Effector CD4-positive, alpha-beta T cell (primary cell): ENCODE results near the gene TSC22D1.

Experiments used
- DNase-seq: peaks from one replicate; pipeline ENCODE4 v3.0.0-alpha.2; 2020

Gene TSC22D1

GRCh38 chr13:44423824-44424223 is 152.3 kb downstream of the TSC22D1 start:
- no peak for DNase-seq

- DNase-seq, result no peak
Measured at GRCh38 chr13:44422755-44423643, 153.1 kb downstream of the TSC22D1 start.

DNA sequence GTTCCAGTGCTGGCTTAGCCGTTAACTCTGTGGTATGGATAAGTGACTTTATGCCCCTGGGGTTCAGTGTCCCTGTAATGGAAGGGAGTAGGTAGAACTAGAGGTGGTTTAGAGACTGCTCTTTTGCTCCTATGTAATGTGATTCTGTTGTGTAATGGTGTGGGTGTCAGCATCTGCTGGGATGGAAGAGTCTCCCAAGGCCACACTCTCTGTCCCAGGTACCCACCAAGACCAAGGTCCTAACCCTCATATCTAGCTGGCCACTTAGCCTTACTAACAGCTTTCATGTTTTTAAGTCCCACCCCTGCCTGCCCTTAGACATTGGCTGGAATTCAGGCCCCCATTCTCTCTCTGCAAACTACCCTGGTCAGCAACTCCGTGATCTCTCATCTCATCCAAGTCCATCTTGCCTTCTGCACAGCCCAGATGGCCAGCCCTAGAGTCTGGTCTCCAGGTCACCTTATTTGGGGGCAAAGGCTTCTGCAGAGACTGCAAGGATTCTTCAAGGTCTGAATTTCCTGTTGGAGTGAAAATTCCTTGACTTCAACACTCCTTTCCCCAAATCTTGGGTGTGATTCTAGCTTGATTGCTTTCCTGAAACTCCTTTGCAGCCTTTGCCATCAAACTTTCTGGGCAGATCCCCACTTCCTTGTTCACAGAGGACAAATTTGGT is 154.1 kb downstream of the TSC22D1 start:
- DNase-seq, result no peak

DNA sequence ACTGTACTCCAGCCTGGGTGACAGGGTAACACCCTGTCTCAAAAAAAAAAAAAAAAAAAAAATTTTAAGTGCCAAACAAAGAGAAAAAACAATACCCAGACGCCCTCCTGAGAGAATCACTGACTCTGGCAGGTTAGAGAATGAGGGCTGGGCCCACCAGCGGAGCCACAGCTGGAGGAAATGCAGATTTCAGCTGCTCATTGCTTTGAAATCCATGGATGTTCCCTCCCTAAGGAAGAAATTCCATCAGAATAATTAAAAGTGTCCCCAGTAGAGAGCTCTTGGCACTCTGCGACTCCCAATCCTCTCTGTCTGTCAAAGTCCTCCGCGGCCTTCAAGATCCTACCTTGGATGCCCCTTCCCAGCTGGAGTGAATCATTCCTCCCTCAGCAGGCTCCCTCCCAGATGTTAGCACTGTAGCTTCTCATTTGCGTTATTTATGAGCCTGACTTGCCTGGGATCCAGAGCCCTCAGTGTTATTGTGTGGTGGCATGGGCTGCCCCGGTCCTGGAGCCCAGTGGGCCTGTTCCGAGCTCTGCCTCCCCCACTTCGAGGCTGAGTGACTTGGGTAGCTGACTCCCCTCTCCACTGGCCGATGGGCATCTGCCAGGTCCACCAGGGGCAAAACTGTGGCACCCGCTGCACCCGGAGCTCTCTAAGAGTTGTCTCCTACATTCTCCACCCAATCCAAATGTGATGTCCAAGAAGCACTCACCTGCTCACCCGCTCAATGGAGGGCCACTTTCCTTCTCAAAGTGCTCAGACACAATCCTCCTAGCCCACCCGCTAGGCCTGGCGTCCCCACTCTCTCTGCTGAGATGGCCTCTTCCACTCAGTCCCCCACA is 155.5 kb downstream of the TSC22D1 start:
- DNase-seq, result no peak

DNA sequence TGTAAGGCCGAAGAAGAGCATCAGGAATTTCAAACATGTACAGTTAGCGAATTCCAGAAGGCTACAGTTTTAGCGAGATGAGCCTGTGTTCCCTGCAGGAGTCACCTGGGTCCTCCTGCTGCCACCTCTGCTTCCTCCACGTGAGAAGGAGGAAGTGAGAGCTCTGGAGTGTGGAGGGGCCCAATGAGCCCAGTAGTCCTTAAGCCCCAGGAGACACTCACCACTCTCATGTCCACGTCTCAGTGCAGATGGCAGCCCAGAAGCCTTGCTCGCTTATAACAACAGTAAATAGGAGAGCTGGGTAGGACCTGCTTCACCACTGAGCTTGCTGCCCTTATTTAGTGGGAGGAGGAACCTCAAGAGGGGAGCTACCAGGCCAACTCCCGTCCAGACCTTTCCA is 158.3 kb downstream of the TSC22D1 start:
- DNase-seq, result no peak

DNA sequence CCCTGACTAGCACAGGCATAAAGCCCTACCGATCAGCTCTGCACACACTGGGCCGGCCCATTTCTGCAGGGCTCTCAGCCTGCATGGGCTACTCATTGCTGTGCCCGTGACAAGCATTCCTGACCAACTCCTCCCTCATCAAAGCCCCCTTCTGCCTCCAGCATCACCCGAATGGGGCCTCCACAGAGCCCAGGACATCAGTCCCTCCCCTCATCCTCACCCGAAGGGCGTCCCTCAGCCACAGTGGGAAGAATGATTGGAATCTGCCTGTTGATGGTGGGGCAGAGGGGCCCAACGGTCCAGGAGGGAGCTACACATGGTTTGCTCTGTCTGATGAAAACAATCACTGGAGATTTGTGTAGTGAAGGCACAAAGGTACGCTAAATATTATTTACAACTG is 158.7 kb downstream of the TSC22D1 start:
- no peak for DNase-seq

GRCh38 chr13:44416744-44417143 is 159.4 kb downstream of the TSC22D1 start:
- no peak for DNase-seq

GRCh38 chr13:44416301-44416700 is 159.8 kb downstream of the TSC22D1 start:
- DNase-seq, result no peak

DNA sequence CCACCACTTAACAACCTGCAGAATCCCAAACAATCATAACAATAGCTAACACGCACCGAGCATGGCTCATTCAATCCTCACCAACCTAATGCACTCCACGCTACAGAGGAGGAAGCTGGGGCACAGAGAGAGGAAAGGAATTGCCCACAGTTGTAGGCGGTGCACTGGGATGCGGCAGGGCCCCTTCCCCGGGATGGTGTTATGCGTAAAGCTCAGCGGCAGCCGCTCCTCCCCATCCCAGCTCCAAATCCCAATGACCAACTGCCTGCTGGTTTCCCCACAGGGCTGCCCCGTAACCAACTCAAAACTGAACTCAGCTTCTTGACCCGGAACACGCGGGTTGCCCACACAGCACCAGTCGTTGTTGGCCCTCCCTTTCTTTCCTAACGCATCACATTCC is 160.3 kb downstream of the TSC22D1 start:
- DNase-seq, result no peak

GRCh38 chr13:44414716-44415115 is 161.4 kb downstream of the TSC22D1 start:
- DNase-seq, result no peak

- no peak for DNase-seq
Measured at GRCh38 chr13:44413095-44413494, 163.0 kb downstream of the TSC22D1 start.

DNA sequence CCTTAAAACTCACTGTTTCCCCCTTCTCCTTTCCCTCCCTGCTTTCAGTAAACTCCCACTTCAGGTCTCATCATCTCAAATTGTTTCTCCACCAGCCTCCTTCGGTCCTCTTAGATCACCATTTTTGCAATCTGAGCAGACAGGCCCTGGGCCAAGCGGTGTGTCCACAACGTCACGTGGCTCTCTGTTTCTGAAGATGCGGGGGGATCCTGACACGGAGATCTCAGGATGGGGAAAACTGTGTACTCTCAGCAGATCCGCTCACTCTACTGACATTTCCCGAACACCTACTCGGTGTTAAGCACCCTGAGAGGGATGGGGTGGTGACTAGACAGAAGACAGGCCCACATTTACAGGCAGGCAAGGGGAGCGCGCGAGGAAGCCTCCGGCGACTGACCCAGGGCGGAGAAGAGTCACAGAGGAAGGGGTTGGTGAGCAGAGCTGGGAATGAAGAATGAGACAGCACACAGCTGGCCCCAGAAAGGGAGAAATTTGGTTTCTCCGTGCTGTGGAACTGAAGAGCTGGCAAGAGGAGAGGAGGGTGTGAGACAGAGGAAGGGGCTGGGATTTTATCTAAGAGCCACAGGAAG is 163.7 kb downstream of the TSC22D1 start:
- DNase-seq, result no peak

GRCh38 chr13:44411841-44412240 is 164.3 kb downstream of the TSC22D1 start:
- no peak for DNase-seq

- DNase-seq, result no peak
Measured at GRCh38 chr13:44410328-44410859, 165.7 kb downstream of the TSC22D1 start.

GRCh38 chr13:44409595-44409994 is 166.5 kb downstream of the TSC22D1 start:
- no peak for DNase-seq

DNA sequence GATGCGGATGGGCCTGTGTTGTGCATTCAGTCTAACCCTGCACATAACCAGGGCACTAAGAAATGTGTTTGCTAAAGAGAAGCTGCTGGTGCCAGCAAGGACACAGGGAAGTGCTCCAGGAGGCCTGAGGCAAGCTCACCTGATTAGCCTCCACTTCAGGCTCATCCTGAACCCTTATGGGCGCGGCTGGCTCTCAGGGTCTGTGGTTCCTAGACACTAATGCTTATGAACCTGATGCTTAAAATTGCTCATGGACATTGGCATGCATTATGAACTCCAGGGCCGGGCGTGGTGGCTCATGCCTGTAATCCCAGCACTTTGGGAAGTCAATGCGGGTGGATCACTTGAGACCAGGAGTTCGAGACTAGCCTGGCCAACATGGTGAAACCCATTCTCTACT is 168.2 kb downstream of the TSC22D1 start:
- no peak for DNase-seq

GRCh38 chr13:44407379-44407778 is 168.8 kb downstream of the TSC22D1 start:
- DNase-seq, result no peak

DNA sequence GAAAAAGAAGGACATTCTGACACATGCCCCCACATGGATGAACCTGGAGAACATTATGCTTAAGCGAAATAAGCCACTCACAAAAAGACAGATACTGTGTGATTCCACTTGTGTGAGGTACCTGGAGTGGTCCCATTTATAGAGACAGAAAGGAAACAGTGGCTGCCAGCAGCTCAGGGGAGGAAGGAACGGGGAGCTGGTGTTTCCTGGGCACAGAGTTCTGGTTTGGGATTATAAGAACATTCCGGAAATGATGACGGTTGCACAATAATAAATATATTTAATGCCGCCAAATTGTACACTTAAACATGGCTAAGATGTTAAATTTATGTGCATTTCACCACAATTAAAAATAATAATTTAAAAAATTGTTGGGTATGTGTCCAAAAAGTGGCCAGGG is 169.5 kb downstream of the TSC22D1 start:
- no peak for DNase-seq

DNA sequence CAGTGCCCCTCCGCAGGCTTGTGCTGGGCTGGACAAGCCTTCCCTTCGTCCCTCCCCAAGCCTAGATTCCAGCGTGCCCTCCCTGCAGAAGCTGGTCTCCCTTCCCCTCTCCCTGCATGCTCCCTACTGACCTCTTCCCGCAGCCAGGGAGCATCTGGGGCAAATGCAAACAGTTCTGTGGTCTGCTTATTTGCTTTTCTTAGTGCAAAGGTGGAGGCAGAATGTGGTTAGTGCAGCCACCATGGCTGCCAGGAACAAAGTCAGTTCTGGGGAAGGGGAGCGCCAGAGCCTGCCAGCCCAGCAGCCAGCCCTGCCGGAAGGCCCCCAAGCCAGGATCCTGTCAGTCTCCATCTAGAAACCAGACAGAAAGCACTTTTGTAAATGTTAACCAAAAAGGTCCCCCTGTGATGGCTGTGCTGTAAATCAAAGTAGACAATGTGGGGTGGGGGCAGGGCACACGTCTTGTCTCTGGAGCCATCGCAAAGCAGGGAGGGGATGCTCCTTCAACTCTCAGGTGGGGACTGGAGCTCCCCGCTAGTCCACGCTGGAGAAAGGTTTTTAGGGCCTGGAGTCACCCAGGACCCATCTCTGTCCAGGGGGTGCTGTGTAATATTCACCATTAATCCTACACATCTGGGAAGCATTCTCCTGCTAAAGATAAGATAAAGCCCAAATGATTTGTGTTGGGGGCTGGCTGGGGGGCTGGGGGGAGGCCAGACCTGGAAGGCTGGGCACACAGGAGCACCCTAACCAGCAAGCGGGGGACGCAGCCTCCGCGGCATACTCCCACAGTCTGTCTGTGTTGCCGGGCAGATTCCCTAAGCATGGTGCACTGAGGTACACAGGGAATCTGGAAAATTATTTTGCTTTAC is 171.6 kb downstream of the TSC22D1 start:
- no peak for DNase-seq

GRCh38 chr13:44403461-44404056 is 172.6 kb downstream of the TSC22D1 start:
- no peak for DNase-seq

- DNase-seq, result no peak
Measured at GRCh38 chr13:44402899-44403445, 173.2 kb downstream of the TSC22D1 start.
